Skeletal muscle tissue (tissue), 4 donors: ENCODE data around the gene DNAH14. TPM values are rescaled to one million over a fixed set of nuclear protein-coding genes. Genes with fewer than 3 reads are reported as not detected.

ENCODE experiments used
- H3K27ac ChIP-seq: one replicate; pipeline ENCODE4 v1.7.0; 2013; ENCODE audit warnings: mild to moderate bottlenecking, low read depth, low read length, inconsistent platforms
- H3K27me3 ChIP-seq, 3 donors: one replicate each; pipeline ENCODE4 v1.7.0; 2013; ENCODE audit warnings: low read length in 3 of 3; ENCODE audit not compliant: control insufficient read depth in 3 of 3, insufficient read depth in 3 of 3
- H3K36me3 ChIP-seq, 3 donors: one replicate each; pipeline ENCODE4 v1.7.0; 2013; ENCODE audit warnings: low read length in 3 of 3; ENCODE audit not compliant: control insufficient read depth in 3 of 3, insufficient read depth in 3 of 3
- H3K4me1 ChIP-seq, 3 donors: one replicate each; pipeline ENCODE4 v1.7.0; 2013; ENCODE audit warnings: low read length in 3 of 3, mild to moderate bottlenecking in 3 of 3; ENCODE audit not compliant: control insufficient read depth in 3 of 3, insufficient read depth in 3 of 3
- H3K4me3 ChIP-seq, 3 donors: one replicate each; pipeline ENCODE4 v1.7.0; 2013; ENCODE audit warnings: low read length in 3 of 3
- H3K9ac ChIP-seq, 3 donors: one replicate each; pipeline ENCODE4 v1.7.0; 2013; ENCODE audit warnings: low read length in 3 of 3, mild to moderate bottlenecking in 3 of 3, moderate library complexity in 2 of 3, low read depth in 1 of 3
- H3K9me3 ChIP-seq, 3 donors: one replicate each; pipeline ENCODE4 v1.7.0; 2013; ENCODE audit warnings: low read length in 3 of 3; ENCODE audit not compliant: control insufficient read depth in 3 of 3
- total RNA-seq: library from RNA; depleted of rRNA; stranded (reverse); fragments of >200 nt; gene quantifications from one replicate; pipeline ENCODE4 v1.2.3, GENCODE V29; 2014
- donor health status: Osteomylitis.

Gene DNAH14
- total RNA-seq, 1 donor from 2014 or later, result 12.5 TPM

DNA sequence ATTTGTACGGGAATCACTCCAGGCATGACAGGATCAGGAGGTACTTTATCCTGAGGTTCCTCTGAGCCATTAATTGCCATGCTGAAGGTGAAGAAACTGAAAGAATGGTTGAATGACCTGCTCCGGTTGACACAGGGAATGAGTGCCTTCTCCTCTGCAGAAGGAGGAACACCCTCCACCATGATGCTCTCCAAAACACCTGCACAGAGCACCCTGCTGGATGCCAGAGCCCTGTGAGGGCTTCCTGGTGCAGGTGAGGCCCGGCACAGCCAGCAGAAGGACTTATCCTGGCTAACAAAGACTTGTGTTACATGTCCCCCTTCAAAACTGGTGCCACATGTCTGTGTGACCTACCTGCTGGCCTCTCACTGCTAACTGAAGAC, 512.6 kb downstream of the DNAH14 start:
- Histone ChIP-seq H3K9ac (no peak overlapping the region), H3K36me3 (no peaks in the 10 kb centered on the region), H3K27me3 (peaks cover 0 to 2% (median 0%) of the 10 kb centered on the region in 3 donors), H3K4me1 (peaks cover 7 to 26% (median 22%) of the 10 kb centered on the region in 3 donors), H3K27ac (no peak overlapping the region), H3K9me3 (no peaks in the 10 kb centered on the region), H3K4me3 (no peak overlapping the region)

DNA sequence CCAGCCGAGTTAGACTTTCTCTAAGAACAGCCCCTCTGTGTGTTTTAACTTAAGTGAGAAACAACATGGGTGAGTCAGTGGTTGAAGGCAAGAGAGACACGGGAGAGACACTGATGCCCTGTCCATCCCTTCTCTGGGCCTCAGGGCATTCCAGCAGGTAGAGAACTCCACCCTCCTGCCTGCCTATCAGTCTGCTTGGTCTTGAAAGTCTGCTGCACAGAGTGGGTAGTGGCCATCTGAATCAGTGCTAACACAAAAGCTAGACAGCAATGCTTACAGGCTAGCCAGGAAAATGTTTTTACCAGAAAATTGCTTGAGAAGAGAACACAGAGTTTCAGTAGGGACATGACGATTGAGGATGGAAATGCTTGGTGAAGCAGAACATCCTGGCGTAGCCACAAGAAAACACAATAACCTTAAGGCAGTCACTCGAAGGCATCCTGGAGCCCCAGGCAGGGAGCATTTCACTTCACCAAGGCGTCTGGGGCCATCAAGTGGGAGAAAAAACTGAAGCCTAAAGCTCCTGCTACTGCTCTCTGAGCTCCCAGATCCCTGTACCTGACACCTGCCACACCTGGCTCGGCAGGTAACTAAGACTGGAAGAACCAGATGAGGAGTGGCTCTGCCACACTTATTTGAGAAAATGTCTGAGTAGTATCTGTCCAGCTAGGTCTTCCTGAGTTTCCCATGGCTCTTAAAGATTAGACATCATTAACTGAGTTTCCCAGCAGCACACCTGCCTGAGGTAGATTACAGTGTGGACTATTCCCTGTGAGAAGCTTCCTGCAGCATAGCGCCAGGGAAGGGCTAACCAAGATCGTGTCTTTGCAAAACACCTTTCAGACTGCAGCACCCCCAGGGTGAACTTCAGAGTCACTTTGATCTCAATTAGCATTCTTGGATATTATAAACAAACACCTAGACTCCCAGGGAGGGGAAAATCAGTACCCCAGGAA, 516.4 kb downstream of the DNAH14 start:
- Histone ChIP-seq H3K36me3 (no peaks in the 10 kb centered on the region), H3K27me3 (peaks cover 0 to 15% (median 10%) of the 10 kb centered on the region in 3 donors), H3K4me3 (no peak overlapping the region), H3K4me1 (peaks cover 19 to 41% (median 37%) of the 10 kb centered on the region in 3 donors), H3K9me3 (no peaks in the 10 kb centered on the region), H3K9ac (no peak overlapping the region), H3K27ac (peak overlapping the region; percentile 48)

DNA sequence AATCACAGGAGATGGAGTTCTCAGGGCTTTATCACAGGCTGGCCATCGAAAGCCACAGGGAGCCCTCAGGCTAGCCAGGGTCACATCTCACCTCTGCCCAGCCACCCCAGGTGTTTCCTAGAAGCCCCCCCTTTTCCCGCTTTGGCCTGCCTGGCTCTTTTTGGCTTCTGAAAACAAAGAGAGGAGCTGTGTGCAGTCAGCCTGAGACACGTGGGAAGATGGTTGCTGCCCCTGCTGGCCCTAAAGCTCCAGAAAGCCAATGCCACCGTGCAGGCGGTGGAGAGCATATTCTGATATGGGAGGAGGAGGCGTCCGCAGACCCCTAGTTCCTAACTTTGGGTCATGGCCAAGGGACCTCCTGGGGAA, 517.1 kb downstream of the DNAH14 start:
- H3K36me3 ChIP-seq, result no peaks in the 10 kb centered on the region
- no peak overlapping the region for H3K9ac ChIP-seq
- H3K9me3 ChIP-seq, result no peaks in the 10 kb centered on the region
- peak overlapping the region; percentile 48 for H3K27ac ChIP-seq
- H3K4me3 ChIP-seq, result no peak overlapping the region
- peaks cover 0 to 15% (median 10%) of the 10 kb centered on the region in 3 donors for H3K27me3 ChIP-seq
- H3K4me1 ChIP-seq, result peaks cover 19 to 43% (median 37%) of the 10 kb centered on the region in 3 donors

DNA sequence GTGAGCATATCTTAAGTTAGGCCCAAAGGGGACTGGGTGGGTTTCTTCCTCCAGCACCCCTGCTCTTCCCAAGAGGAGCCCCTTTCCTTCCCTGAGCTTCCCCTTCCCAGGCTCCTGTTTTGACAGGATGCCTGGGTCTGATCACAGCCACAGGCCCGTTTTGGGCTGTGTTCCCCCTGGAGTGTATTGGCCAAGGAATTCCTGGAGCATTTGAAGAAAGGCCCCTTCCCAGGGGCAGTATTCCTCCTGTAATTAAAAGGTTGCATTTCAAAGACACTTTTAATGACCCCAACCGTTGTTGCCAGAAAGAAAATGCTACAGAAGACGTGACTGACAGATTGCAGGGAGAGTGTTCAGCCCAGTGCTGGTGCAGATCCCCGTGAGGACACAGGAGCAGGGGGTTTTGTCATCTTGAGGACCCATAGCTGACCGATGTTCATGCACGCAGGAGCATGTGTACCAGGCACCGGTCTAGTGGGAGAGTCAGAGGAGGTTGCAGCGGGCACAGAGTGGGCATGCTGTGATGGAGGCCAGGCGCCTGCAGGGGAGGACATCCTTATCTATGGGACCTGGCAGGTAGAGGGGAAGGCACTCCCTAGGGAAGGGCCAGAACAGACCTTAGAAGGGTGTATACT, 517.6 kb downstream of the DNAH14 start:
- H3K9ac ChIP-seq, result peak overlapping the region in 1 of 3 donors; percentile 58
- H3K4me1 ChIP-seq, result peaks cover 19 to 43% (median 36%) of the 10 kb centered on the region in 3 donors
- H3K27ac ChIP-seq, result peak overlapping the region; percentile 48
- H3K4me3 ChIP-seq, result no peak overlapping the region
- H3K36me3 ChIP-seq, result no peaks in the 10 kb centered on the region
- peaks cover 0 to 15% (median 10%) of the 10 kb centered on the region in 3 donors for H3K27me3 ChIP-seq
- no peaks in the 10 kb centered on the region for H3K9me3 ChIP-seq

DNA sequence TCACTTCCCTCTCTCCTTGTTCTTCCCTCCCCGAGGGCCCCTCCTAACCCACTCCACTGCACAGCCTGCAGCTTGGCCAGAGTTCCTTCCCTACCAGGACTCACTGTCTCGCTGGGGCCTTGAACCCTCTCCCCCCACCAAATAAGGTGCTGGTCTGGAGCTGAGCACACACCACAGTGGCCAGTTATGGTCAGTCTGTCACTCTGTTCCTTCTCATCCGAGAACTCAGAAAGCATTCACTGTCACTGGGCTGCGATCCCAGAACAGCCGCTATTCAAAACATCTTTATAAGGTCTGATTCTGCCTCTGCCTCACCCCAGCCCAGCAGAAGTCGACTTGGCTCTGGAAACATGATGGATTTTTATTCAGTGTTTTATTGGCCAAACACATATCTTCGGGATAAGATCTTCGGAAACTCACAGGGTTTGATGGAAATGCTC, 518.2 kb downstream of the DNAH14 start:
- Histone ChIP-seq H3K9ac (peak overlapping the region; percentile 2 to 58 (median 43)), H3K27me3 (peaks cover 0 to 15% (median 10%) of the 10 kb centered on the region in 3 donors), H3K27ac (peak overlapping the region; percentile 48), H3K36me3 (no peaks in the 10 kb centered on the region), H3K4me3 (peak overlapping the region in 1 of 3 donors; percentile 48), H3K9me3 (no peaks in the 10 kb centered on the region), H3K4me1 (peaks cover 19 to 40% (median 33%) of the 10 kb centered on the region in 3 donors)

DNA sequence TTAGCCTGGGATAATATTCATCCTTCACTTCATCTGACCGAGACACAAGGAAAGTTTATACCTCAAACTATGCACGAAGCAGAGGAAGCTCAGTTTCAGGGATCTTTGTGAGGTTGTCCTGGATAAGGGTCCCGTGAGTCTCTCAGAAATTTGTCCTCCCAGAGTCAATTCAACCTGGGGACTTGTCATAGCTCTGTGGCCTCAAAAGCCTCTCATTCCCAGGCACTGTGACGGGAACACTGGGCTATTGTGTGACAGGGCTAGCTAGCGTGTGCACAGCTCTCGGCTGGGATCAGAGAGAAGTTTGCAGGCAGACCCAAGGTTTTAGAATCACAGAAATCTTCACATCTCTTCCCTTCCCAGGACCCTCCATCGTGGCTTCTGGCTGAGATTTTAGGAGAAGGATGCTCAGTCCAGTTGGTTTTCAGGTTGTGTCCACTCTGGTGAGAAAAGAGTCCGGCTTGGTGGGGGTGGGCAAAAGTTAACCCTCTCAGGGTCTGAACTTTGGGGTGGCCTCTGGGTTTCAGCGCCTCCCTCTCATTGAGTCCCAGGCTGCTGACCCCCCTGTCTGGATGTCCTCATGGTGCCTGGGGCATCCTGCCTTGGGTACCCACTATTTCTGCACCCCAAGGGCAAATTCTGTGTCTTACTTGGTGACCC, 518.8 kb downstream of the DNAH14 start:
- H3K9ac ChIP-seq, result peak overlapping the region; percentile 2 to 58 (median 43)
- H3K27me3 ChIP-seq, result peaks cover 0 to 15% (median 10%) of the 10 kb centered on the region in 3 donors
- no peaks in the 10 kb centered on the region for H3K36me3 ChIP-seq
- H3K9me3 ChIP-seq, result no peaks in the 10 kb centered on the region
- H3K4me3 ChIP-seq, result peak overlapping the region in 1 of 3 donors; percentile 48
- H3K27ac ChIP-seq, result peak overlapping the region; percentile 48
- peaks cover 19 to 39% (median 33%) of the 10 kb centered on the region in 3 donors for H3K4me1 ChIP-seq
